ENCODE measurements around the gene TUBA4B.

DNA sequence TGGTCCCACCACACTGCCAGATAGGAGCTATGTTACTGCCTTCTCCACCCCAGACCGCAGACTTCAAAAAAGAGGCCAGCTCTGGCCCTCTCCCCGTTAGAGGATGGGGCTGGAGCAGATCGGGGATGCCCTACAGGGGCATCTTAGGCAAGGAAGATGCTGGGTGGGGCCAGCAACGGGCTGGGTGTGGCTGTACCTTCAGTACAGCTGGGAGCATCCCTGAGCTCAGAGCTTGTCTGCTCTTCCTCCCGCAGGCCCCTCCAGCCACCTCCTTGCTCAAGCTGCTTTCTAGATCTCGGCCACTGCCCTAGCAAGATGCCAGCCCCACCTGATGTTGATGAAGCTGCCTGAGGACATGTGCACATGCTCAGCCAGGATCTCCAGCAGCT is 46.3 kb downstream of the TUBA4B start:
- TF ChIP-seq POLR2A (IDR thresholded peaks at IDR 0.05) (no peak), CTCF (IDR thresholded peaks at IDR 0.05) (no peak)
